Endothelial cell of umbilical vein (primary cell): Measurements from ENCODE around the gene ANO9. TPM values are rescaled to one million over a fixed set of nuclear protein-coding genes. Genes with fewer than 3 reads are reported as not detected.

ENCODE experiments used
- BruUV-seq: library from RNA; stranded (reverse); fragments of 400-500 nt; replicated peaks from 2 replicates; lab custom pipeline; 2021; lab: Mats Ljungman, UMichigan
- CTCF ChIA-PET: fragments of 300-600, 350-600 bp; sonication (Branson Sonifier 250); formaldehyde crosslinking; loops from one replicate; lab custom pipeline; 2021; ENCODE audit warnings: antibody characterized with exemption, inconsistent platforms; lab: Charles Lee
- POLR2A ChIA-PET: fragments of 300-600, 350-600 bp; sonication (Branson Sonifier 250); formaldehyde crosslinking; loops from one replicate; lab custom pipeline; 2021; ENCODE audit warnings: antibody characterized with exemption, inconsistent platforms; lab: Charles Lee
- DNase-seq: peaks from one replicate; pipeline ENCODE4 v3.0.0-alpha.2; 2011; ENCODE audit warnings: low read depth, low spot score
- FAIRE-seq: peaks from 2 replicates; lab custom pipeline; 2011; peaks lifted over from hg19 to GRCh38; lab: Jason Lieb, UNC
- H2AFZ ChIP-seq: 2 replicates; pipeline ENCODE4 v1.6.0; 2012; ENCODE audit warnings: low read depth, low read length, control low read depth, inconsistent platforms
- H3K27ac ChIP-seq: 2 replicates; pipeline ENCODE4 v1.5.1; 2011; ENCODE audit warnings: low read depth, mild to moderate bottlenecking, control low read depth, low read length, moderate library complexity; ENCODE audit not compliant: insufficient read depth
- H3K27me3 ChIP-seq, 2 experiments: 2 replicates each; pipeline versions ENCODE4 v1.6.0 to v1.6.1; 2011; ENCODE audit warnings: low read length in 2 of 2, mixed read lengths in 1 of 2; ENCODE audit not compliant: control insufficient read depth in 2 of 2, insufficient read depth in 2 of 2
- H3K36me3 ChIP-seq, 2 experiments: 2 replicates in 1 of 2; 3 replicates in 1 of 2; pipeline ENCODE4 v1.5.1; 2011; ENCODE audit warnings: low read length in 2 of 2, mild to moderate bottlenecking in 1 of 2, moderate library complexity in 1 of 2; ENCODE audit not compliant: control insufficient read depth in 2 of 2, insufficient read depth in 2 of 2; ENCODE audit errors: extremely low read depth in 1 of 2
- H3K4me1 ChIP-seq: 3 replicates; pipeline ENCODE4 v1.5.1; 2011; ENCODE audit warnings: mild to moderate bottlenecking, low read length; ENCODE audit not compliant: control insufficient read depth, insufficient read depth; ENCODE audit errors: extremely low read depth
- H3K4me2 ChIP-seq: 2 replicates; pipeline ENCODE4 v1.6.1; 2011; ENCODE audit warnings: low read length, control low read depth, mixed read lengths; ENCODE audit not compliant: insufficient read depth
- H3K4me3 ChIP-seq, 3 experiments: fragments of 200-600 bp in 1 of 3; sonication (generic), shearing (Covaris generic) in 1 of 3; replicated peaks in 1 of 3; 2 replicates each; pipeline ENCODE4 v1.5.1; 2011 to 2016; ENCODE audit warnings: control low read depth in 3 of 3, low read length in 3 of 3, mild to moderate bottlenecking in 2 of 3, inconsistent platforms in 1 of 3, low read depth in 1 of 3, moderate library complexity in 1 of 3; ENCODE audit not compliant: insufficient read depth in 1 of 3
- H3K79me2 ChIP-seq: 2 replicates; pipeline ENCODE4 v1.6.0; 2012; ENCODE audit warnings: low read length, inconsistent platforms; ENCODE audit not compliant: control insufficient read depth, insufficient read depth
- H3K9ac ChIP-seq: replicated peaks from 2 replicates; pipeline ENCODE3; 2011; ENCODE audit warnings: low read length, control low read depth; ENCODE audit not compliant: insufficient read depth; ENCODE audit errors: extremely low read depth
- H3K9me1 ChIP-seq: replicated peaks from 3 replicates; pipeline ENCODE4 v1.6.0; 2011; ENCODE audit warnings: mild to moderate bottlenecking, low read length; ENCODE audit not compliant: control insufficient read depth, insufficient read depth; ENCODE audit errors: extremely low read depth
- H3K9me3 ChIP-seq: replicated peaks from 2 replicates; pipeline ENCODE4 v1.5.1; 2012; ENCODE audit warnings: low read length, inconsistent platforms; ENCODE audit not compliant: control insufficient read depth, insufficient read depth
- H4K20me1 ChIP-seq: replicated peaks from 2 replicates; pipeline ENCODE3; 2011; ENCODE audit warnings: mild to moderate bottlenecking, low read length; ENCODE audit not compliant: control insufficient read depth, insufficient read depth; ENCODE audit errors: extremely low read depth
- FOS ChIP-seq: IDR thresholded peaks from 2 replicates; pipeline ENCODE4 v1.6.1; 2011; ENCODE audit warnings: mild to moderate bottlenecking, low read length, moderate library complexity, borderline replicate concordance; ENCODE audit not compliant: insufficient read depth
- JUN ChIP-seq: IDR thresholded peaks from 2 replicates; pipeline ENCODE4 v1.6.1; 2011; ENCODE audit warnings: borderline replicate concordance, low read depth; ENCODE audit not compliant: insufficient read length, insufficient read depth
- MAX ChIP-seq: IDR thresholded peaks from 2 replicates; pipeline ENCODE4 v1.6.1; 2011; ENCODE audit not compliant: insufficient read depth, insufficient read length
- POLR2AphosphoS5 ChIP-seq: IDR thresholded peaks from 2 replicates; pipeline ENCODE4 v1.6.1; 2012; ENCODE audit warnings: low read depth, mild to moderate bottlenecking, control low read depth, low read length, moderate library complexity; ENCODE audit not compliant: insufficient read depth
- dilution Hi-C: fragments of 300-500 bp; cut with MboI; formaldehyde crosslinking; loops from one replicate; pipeline ENCODE4 v1.15.0; 2019; ENCODE audit warnings: low sequenced_read_pairs; ENCODE audit not compliant: extremely low pct_ligation_motif_present
- intact Hi-C: fragments of 100-400 bp; cut with micrococcal nuclease; formaldehyde crosslinking; loops from one replicate; pipeline ENCODE4 v1.10.0; 2022
- polyA plus RNA-seq, 4 experiments: library from polyadenylated mRNA; depleted of rRNA in 3 of 4; stranded (reverse) in 3 of 4; unstranded in 1 of 4; fragments of >200 nt; gene quantifications; 2 replicates each; pipeline versions ENCODE4 v1.2.1 to v1.2.3, GENCODE V29; 2011 to 2012; ENCODE audit warnings: missing spikeins in 1 of 4
- total RNA-seq: library from RNA; stranded (reverse); gene quantifications from 2 replicates; pipeline ENCODE4 v1.2.3, GENCODE V29; 2021
- TF ChIP-seq, protein P1 (sequence below), 2 donors: IDR thresholded peaks; 1 replicate in 1 of 2; 2 replicates in 1 of 2; pipeline ENCODE4 v1.5.1; 2011; ENCODE audit warnings: low read length in 2 of 2, mild to moderate bottlenecking in 2 of 2, moderate library complexity in 2 of 2, control low read depth in 1 of 2, inconsistent platforms in 1 of 2, low read depth in 1 of 2; ENCODE audit not compliant: insufficient read depth in 1 of 2; ENCODE audit errors: extremely low read depth in 1 of 2

Gene ANO9
- total and polyA plus RNA-seq, 2 donors (not counting 3 experiments of a cell fraction or from before 2014, with no cell fraction given), result 0.23 TPM; not detected in 1

- no peak for FAIRE-seq
- no peaks in the 10 kb centered on the region for H3K79me2 ChIP-seq
- H3K4me1 ChIP-seq, result no peaks in the 10 kb centered on the region
- dilution Hi-C loops (no loop called here), intact Hi-C loops (no loop called here)
- DNase-seq, result no peak
- ChIA-PET POLR2A (no interaction called here), CTCF (interaction anchor here (1.7 kb wide), 1 partner anchor 15 kb away, joined by 8 read pairs; no protein-coding TSS in a partner anchor)
- no peak for TF ChIP-seq POLR2AphosphoS5
- TF ChIP-seq FOS, result no peak
- no peak for TF ChIP-seq JUN
- no peak for TF ChIP-seq MAX
- TF ChIP-seq, protein P1, sequence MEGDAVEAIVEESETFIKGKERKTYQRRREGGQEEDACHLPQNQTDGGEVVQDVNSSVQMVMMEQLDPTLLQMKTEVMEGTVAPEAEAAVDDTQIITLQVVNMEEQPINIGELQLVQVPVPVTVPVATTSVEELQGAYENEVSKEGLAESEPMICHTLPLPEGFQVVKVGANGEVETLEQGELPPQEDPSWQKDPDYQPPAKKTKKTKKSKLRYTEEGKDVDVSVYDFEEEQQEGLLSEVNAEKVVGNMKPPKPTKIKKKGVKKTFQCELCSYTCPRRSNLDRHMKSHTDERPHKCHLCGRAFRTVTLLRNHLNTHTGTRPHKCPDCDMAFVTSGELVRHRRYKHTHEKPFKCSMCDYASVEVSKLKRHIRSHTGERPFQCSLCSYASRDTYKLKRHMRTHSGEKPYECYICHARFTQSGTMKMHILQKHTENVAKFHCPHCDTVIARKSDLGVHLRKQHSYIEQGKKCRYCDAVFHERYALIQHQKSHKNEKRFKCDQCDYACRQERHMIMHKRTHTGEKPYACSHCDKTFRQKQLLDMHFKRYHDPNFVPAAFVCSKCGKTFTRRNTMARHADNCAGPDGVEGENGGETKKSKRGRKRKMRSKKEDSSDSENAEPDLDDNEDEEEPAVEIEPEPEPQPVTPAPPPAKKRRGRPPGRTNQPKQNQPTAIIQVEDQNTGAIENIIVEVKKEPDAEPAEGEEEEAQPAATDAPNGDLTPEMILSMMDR (IDR thresholded peaks at IDR 0.05; ENCODE audit: extremely low read depth in 1 of 2, insufficient read depth in 1 of 2, low read depth in 1 of 2, low read length in 2 of 2), result no peak
- no peaks in the 10 kb centered on the region for H4K20me1 ChIP-seq
- no peak overlapping the region for H3K9ac ChIP-seq
- H3K36me3 ChIP-seq, result no peaks in the 10 kb centered on the region
- no peaks in the 10 kb centered on the region for H3K9me3 ChIP-seq
- H3K27ac ChIP-seq, result no peak overlapping the region
- H2AFZ ChIP-seq, result no peak overlapping the region
- no peaks in the 10 kb centered on the region for H3K27me3 ChIP-seq
- H3K9me1 ChIP-seq, result no peaks in the 10 kb centered on the region
- BruUV-seq, result no TSS peak
- H3K4me2 ChIP-seq, result no peak overlapping the region
- H3K4me3 ChIP-seq, result no peak overlapping the region
Observed at GRCh38 chr11:433111-433510, 8.7 kb downstream of the ANO9 start.
